NCI-H187 treated with DMSO at 0.1 percent for 48 hours (cell line): Measurements from ENCODE around the gene FAM107B.

Experiments
- DNase-seq: peaks from one replicate; lab custom pipeline; 2025; lab: John Stamatoyannopoulos, UW

FAM107B gene

DNA sequence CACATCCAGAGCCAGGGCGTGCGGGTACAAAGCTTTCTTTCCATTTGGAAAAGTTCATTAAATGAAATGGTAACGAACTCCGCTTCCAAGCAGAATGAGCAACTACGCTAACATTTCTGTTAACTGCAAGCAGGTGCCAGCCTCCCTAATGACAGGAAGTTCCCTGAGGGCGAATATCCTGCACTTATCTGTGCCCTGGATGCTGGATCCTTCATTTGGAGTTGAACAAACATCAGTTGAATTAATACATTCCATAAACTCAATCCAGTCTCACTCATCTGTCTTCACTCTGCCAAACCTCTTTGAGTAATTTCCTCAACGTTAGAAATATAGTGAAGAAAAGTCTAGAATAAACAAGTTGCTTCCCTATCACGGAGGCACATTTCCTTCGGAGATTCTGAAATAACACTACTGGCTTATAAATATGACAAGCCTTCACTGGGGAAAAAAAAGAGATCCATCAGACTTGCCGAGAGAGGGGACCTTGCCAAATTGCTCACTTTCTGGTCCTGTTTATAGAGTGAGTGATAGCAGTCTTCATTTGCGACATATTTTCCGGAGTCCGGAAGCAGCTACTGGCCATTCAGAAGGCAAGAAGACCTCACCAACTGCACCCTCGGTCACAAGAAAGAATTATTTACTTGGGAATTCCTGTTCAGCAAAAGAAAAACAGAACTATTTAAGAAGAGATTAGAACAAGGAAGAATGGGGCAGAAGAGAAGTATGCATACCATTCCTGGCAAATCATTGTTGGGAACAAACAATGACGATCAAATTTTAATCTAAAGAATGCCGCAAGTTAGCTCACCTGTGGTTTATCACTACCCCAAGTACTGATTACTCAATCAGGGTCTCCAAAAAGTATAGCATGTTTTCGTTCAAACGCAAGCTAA lies 196.4 kb downstream of the FAM107B start:
- DNase-seq, result no peak

DNA sequence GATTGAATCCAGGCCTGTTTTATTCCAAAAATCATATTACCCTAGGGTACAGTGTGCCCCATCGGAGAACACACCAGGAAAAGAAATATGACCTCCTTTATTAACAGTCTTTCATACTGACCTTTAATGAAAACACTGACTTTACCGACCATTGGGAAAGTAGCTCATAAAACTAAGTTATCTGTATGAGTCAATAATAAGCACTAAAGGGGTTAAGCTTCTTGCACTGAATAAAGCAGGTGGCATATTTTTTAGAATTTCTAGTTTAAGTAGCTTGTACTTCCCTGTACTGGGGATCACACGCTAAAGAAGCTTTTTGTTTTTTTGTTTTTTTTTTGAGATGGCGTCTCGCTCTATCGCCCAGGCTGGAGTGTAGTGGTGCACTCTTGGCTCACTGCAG lies 199.8 kb downstream of the FAM107B start:
- DNase-seq, result no peak

DNA sequence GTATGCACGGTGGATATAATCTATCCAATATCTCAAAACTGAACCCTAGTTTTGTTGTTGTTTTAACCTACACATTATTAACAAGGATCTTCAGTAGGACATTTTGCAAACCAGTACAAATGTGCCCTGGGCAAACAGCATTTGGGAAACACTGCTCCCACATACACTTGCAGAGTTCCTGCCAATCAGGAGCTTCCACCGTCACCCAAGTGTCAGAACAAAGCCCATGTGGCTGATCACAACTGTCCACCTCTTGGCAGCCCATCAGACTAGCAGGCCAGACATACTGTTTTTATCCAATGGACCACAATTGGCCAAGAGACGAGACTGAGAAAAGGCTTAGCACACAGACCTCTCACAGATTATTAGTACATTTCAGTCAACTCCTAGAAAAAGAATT lies 200.4 kb downstream of the FAM107B start:
- no peak for DNase-seq

DNA sequence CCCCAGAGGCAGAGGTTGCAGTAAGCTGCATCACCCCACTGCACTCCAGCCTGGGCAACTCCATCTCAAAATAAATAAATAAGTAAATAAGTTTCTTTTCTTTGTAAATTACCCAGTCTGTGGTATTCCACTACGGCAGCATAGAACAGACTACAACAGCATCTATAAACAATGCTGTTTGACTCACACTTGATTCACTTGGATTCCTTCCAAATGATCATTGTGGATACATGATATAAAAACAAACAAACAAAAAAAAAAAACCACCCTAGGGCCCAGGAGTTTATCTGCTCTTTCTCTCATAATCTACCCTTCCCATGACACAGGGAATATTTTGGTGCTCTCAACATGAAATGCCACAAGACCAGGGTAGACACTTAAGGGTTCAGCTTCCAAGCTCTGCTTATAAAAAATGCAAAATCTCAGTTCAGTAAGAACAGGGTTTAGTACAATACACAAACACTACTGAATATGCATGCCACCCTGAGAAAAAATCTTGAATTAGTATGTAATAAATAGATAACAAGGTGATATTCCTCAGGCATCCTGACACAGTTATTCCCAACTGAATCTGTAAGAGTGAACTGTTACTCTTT lies 200.9 kb downstream of the FAM107B start:
- no peak for DNase-seq

DNA sequence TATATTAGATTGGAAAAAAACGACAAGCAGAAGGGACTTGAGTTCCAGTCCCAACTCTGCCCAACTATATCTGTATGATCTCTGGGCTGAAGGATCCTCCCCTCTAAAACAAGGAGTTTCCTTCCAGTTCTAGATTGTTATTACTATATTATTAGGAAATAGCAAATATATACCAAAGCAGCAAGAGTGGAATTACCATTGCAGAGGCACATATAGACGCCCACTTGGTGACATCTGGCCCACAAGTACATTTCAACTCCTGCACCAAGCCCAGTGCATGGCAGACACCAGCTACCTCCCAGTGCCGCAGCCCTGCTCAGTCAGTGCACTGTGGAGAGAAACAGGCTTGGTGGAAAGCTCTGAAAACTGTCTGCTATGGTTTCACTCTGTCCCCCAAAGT lies 201.9 kb downstream of the FAM107B start:
- no peak for DNase-seq

DNA sequence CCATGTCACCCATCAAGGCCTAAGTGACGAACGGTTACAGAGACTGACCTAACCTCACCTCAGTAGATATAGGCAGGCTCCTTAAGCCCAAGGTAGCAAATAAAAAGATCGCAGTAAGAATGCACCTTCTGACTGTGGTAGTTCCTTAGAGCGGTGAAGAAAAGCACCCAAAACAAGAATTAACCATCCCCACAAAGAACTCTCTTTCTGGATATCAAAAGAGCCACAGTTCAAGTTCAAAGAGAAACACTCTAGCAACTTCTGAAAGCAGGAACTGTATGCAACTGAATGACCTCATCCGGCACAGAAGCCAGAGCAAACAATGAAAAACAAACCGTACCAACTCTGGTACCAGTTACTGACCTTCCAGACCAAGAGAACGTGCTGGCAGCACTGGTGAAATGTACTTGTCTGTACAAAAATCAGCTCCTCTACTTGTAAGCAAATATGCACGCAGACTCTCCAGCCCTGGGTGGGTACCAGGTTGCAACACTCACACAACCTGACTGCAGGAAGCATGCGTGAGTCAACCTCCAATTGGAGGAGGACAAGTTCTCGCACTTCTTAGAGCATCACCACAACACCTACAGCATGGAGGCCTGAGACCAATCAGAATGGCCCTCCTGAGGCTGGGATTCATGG lies 202.7 kb downstream of the FAM107B start:
- DNase-seq, result no peak

DNA sequence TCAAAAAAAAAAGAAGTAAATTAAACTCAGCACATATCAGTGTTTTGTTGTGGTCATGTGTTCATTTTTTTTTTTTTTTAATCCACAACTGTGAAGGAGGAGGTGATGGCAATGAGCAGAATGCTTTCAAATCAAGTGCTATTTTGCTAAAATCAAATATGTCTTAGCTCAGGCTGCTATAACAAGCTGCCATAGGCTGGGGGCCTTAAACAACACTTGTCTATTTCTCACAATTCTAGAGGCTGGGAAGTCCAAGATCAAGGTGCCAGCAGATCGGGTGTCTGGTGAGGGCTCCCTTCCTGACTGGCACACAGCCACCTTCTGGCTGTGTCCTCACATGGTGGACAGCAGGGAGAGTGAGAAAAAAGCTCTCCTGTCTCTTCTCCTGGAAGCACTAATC lies 203.9 kb downstream of the FAM107B start:
- no peak for DNase-seq

DNA sequence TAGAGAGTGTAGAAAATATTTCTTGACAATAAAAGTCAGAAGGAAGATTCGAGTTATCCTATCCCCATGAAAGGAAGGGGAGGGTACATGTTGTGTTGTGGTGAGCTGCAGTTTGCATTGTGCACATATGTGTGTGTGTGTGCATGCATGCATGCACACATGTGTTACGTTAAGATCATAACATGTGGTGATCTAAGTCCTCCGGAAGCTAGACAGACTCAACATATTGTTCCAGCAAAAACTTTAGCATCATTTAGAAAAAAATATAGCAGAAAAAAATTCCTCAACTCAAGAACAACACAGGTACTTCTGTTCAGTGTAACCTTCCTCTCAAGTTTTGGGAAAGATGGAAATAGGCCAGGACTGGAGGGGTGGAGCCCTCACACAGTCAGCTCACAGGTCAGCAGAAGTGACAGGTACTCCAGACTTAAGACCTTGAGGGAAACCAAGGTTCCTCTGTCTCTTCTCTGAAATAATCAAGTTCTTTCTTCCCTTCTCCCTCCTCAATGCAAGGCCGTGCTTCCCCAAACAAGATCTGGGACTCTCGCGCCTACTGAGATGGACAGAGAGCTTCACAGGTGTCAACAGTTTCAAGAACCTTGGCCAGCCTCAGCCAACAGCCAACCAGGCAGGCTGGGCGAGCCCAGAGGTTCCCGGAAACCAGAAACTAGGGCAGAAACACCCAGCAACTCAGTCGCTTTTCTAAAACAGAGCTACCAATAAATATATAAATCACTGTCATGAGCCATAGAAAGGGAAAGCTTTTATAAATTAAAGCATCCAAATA lies 205.2 kb downstream of the FAM107B start:
- DNase-seq, result no peak

DNA sequence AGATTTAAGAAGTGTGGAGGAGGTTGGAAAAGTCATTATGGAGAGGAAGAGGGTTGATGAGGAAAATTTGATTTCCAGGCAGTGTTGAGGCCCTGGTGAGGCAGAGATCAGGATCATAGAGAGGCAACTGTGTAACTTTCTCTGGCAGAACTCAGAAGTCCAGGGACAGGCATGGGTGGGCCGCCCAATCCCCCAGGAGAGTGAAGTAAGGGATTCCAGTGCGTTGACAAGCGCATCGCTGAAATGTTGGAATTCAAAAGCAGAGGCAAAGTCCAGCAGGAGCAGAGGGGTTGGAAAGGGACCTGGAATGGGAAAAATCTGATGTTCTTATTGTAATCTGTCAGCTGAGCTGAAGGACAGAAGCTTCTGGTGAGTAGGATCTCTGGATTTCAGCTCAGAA lies 207.3 kb downstream of the FAM107B start:
- no peak for DNase-seq

DNA sequence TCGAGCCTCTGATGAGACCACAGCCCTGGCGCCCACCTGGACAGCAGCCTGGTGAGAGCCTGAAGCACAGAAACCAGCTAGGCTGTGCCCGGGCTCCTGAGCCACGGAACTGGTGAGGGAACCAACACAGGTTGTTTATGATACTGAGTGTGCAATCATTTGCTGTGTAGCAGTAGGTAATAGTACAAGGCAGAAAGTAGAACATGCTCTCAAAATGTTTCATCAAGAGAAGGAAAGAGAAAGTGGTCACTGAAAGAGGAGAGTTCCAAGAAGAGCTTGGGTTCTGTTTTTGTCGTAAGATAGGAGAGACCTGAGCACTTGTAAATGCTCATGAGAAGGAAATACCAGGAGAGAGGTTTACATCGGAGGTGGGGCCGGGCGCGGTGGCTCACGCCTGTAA lies 208.2 kb downstream of the FAM107B start:
- no peak for DNase-seq

DNA sequence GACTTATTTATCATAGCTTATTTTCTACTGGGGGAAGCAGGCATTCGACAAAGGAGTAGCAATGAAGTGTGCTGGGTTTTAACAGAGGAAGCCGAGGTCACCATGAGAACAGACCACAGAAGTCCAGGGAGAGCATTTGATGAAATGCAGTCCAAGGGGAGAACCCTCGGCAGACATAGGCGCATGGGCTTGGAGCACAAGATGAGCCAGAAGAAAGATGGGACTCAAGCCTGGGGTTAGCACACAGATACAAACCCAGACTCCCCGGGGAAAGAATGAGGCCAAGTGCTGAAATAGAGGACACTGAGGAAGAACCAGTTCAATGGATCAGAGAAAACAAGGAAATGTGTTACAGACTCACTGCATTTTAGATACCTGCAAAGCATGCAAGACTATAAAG lies 209.5 kb downstream of the FAM107B start:
- no peak for DNase-seq

DNA sequence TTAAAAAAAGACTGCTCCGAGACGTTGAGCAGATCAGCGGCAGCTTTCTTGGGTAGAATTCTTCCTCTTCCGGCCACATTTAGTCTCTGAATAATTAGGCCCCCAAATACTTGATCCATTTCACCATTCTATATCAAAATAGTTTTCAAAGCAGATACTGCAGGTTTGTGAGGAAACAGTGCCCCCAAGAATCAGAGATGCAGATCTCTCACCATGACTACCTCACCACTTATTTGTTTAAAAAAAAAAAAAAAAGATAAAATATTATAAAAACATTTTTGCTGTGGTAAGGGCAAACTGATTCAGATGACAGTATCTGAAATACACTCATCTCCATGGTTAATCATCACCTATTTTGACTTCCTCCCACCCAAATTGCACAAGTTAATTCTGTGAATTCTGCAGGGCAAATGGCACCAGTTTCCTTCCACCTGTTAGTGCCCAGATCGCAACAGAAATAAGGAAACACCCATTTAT lies 210.4 kb downstream of the FAM107B start:
- no peak for DNase-seq

DNA sequence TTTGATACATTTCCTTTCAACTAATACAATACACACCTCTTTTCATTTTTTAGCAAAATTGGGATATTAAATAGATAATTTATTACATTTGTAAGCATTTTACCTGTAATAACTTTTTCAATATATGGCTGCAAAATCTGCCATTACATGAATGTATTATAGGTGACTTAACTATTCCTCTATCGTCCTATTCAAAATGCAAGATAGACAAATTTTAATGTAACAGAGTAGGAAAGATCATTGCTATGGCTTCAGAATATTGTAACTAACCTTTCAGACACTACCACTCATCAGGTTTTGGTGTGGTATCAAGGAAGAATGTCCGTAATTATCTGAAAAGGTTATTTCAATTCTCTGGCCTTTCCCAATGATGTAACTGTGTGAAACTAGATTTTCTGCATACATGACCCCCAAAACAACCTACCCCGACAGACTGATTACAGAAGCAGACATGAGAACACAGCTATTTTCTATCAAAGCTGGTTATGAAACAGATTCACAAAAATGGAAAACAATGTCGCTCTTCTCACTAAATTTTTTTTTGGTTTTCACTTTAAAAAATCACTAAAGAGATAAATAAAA lies 211.2 kb downstream of the FAM107B start:
- no peak for DNase-seq

DNA sequence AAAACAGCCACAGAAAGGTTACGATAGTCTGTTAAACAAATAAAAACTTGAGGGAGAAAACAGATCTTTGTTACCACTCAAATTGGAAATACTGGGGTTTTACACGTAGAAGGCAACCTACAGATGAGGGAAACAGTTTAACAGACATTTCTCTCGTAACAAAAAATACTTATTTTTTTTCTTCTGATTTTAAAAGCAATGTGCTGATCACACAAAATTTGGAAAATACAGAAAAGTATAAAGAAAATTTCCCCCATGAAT lies 211.7 kb downstream of the FAM107B start:
- DNase-seq, result no peak

DNA sequence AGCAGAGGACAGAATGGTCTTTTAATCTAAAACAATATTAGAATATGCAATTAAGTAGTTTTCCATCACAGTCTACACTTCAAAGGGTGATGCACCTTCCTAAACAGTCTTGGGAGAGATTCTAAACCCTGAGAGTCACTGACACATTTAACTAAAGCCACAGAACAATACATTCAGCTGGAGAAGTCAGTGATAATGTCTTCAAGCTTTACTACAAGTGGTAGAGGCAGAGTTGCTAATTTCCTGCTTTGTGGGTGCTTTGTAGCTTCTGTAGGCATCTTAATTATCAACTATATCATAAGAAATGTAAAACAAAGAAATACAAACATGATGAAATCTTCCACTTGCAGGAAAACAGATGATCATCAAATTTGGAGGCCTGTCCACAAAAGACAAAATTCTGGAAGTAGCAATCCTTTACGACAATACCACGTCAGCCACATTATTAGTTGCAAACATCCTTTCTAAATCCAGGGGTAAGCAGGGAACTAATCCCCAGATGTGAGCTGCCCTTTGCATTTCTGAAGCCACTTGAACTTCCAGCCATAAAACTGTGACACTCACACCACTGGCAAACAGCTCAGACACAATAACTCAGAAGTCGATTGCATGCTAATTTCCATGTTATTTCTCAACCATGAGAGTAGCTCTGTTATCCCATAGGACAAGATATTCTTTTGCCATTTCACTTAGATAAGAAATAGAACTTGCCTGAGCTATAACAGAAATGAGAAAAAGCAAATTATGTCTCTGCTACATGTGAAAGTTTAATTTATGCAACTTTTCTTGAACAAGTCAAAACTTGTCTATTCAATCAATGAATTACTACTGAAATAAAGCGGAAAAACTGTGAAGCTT lies 212.2 kb downstream of the FAM107B start:
- no peak for DNase-seq

DNA sequence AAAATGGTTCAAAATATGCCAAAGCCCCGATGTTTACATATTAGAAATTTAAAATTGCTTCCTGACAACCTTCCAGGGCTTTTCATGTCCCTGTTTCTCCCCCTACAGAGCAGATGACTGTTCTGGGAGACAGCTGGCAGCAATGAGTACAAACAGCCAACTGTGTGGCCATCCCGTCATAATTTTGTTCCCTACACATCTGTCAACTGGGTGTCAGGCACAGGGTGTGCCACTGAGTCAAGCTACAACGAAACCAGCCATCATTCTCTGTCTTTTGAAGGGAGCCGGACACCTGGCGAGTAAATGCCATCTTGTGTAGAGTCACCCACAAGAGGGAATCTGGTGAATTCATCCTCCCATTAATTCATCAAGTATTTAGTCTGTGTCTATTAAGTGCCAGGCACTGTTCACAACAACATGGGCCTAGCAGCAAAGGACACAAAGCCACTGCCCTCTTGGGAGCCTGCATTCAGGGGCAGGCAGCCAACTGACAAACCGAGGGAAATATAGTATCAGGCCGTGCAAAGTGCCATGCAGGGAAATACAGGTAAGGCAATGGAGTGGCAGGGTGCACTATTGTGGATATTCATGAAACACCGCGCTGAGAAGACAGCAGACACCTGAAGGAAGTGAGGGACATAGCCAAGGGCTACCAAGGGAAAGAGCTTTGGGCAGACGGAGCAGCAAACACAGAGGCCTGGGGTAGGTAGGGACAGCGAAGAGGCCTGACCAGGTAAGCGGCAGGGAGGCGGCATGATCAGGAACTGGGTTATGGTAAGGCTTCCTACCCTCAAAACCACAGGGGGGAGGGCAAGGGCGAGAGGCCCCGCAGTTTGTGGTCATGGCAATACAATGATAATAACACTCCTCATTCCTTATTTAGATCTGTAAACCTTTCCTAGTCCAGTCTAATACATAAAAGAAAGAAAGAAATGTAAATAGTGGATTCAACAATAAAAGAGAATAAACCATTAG lies 213.6 kb downstream of the FAM107B start:
- no peak for DNase-seq

DNA sequence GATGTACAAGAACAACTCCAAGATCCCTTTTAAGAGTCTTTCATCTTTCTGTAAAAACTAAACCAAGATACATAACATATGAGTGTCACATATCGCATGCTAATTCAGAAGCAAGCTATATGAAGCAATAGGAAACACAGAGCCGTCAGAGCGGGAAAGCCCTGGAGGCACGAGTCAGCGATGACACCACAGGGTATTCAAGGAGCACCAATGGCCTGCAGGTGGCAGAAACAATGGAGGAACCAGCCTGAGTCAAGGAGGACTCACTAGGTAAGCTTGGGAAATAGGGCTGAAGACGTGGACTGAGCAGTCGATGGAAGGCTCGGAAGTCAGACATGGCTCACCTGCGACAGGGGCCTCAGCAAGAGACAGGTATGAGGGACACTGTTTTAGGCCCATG lies 214.4 kb downstream of the FAM107B start:
- DNase-seq, result no peak

DNA sequence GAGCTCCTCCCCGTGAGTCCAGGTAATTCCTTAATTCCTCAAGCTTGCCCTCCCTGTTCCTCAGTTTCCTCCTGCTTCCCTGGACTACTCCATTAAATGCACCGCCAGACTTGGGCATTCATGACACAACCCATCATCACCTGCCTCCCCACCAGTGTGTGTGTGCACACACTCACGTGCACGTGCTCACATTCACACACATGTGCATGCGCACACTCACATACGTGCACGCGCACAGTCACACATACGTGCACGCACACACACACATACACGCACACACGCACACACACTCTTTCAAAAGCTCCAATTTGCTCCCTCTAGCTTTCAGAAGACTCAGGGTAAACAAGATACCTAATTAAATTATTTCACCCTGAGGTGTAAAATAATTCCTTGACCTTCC lies 216.7 kb downstream of the FAM107B start:
- DNase-seq, result no peak

DNA sequence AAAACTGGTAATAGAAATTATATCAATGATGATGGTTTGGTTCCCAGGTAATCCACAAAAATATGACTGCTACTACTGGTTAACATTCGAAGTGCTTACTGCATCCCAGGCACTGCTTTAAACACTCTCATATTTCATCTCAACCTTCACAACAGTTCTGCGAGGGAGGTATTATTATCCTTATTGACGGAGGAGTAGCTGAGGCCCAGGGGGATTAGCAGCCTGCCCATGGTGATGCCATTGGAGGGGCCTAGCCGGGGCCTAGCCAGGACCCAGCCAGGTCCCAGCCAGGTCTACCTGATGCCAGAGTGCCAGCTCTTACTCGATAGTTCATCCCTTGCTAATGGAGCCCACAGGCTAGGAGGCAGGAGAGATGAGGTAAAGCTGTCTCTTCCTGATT lies 217.1 kb downstream of the FAM107B start:
- no peak for DNase-seq
